Astrocyte (in vitro differentiated cells and primary cell): ENCODE measurements around the gene SCAP. TPM values are rescaled to one million over a fixed set of nuclear protein-coding genes. Genes with fewer than 3 reads are reported as not detected.
"Not testable (repeated sequence)": the region's sequence is repeated elsewhere in the genome, so short reads cannot be mapped to it uniquely, and the experiment has no call there.

ENCODE experiments used
- DNase-seq: peaks from one replicate; pipeline ENCODE4 v3.0.0-alpha.2; 2010; ENCODE audit warnings: low read depth
- FAIRE-seq: peaks from 2 replicates; lab custom pipeline; 2011; peaks lifted over from hg19 to GRCh38; lab: Jason Lieb, UNC
- H2AFZ ChIP-seq: 2 replicates; pipeline ENCODE4 v1.6.0; 2012; ENCODE audit warnings: low read depth, low read length, inconsistent platforms
- H3K27ac ChIP-seq: 2 replicates; pipeline ENCODE4 v1.5.1; 2011; ENCODE audit warnings: low read depth, low read length, inconsistent platforms
- H3K27me3 ChIP-seq: 2 replicates; pipeline ENCODE4 v1.6.0; 2011; ENCODE audit warnings: low read length, inconsistent platforms; ENCODE audit not compliant: insufficient read depth
- H3K36me3 ChIP-seq: 2 replicates; pipeline ENCODE4 v1.5.1; 2011; ENCODE audit warnings: low read length, inconsistent platforms; ENCODE audit not compliant: insufficient read depth
- H3K4me1 ChIP-seq: 2 replicates; pipeline ENCODE4 v1.5.1; 2011; ENCODE audit warnings: low read length, inconsistent platforms; ENCODE audit not compliant: insufficient read depth
- H3K4me2 ChIP-seq: 2 replicates; pipeline ENCODE4 v1.6.0; 2012; ENCODE audit warnings: low read length, inconsistent platforms
- H3K4me3 ChIP-seq: 2 replicates; pipeline ENCODE4 v1.5.1; 2011; ENCODE audit warnings: low read depth, mild to moderate bottlenecking, low read length, inconsistent platforms; ENCODE audit not compliant: insufficient read depth
- H3K79me2 ChIP-seq: 2 replicates; pipeline ENCODE4 v1.6.0; 2012; ENCODE audit warnings: mild to moderate bottlenecking, low read length, inconsistent platforms; ENCODE audit not compliant: insufficient read depth
- H3K9ac ChIP-seq: 2 replicates; pipeline ENCODE4 v1.6.0; 2012; ENCODE audit warnings: mild to moderate bottlenecking, low read length, inconsistent platforms
- H3K9me3 ChIP-seq: 2 replicates; pipeline ENCODE4 v1.5.1; 2012; ENCODE audit warnings: low read depth, mild to moderate bottlenecking, low read length, inconsistent platforms; ENCODE audit not compliant: insufficient read depth
- H4K20me1 ChIP-seq: 2 replicates; pipeline ENCODE4 v1.6.0; 2012; ENCODE audit warnings: low read length, inconsistent platforms; ENCODE audit not compliant: insufficient read depth
- H3K27ac Mint-ChIP-seq: one replicate; pipeline ENCODE4 v1.8.0; 2021; ENCODE audit warnings: mild to moderate bottlenecking, mixed read lengths; ENCODE audit not compliant: unreplicated experiment
- H3K27me3 Mint-ChIP-seq: one replicate; pipeline ENCODE4 v1.8.0; 2021; ENCODE audit warnings: low read depth, mixed read lengths; ENCODE audit not compliant: unreplicated experiment
- H3K36me3 Mint-ChIP-seq: one replicate; pipeline ENCODE4 v1.8.0; 2021; ENCODE audit warnings: low read depth, mixed read lengths; ENCODE audit not compliant: unreplicated experiment
- H3K4me1 Mint-ChIP-seq: one replicate; pipeline ENCODE4 v1.8.0; 2021; ENCODE audit warnings: low read depth, mixed read lengths; ENCODE audit not compliant: unreplicated experiment
- H3K4me3 Mint-ChIP-seq: one replicate; pipeline ENCODE4 v1.8.0; 2021; ENCODE audit warnings: mild to moderate bottlenecking, moderate library complexity, mixed read lengths; ENCODE audit not compliant: unreplicated experiment
- H3K9me3 Mint-ChIP-seq: one replicate; pipeline ENCODE4 v1.8.0; 2021; ENCODE audit warnings: mild to moderate bottlenecking, mixed read lengths; ENCODE audit not compliant: unreplicated experiment
- CTCF ChIP-seq: IDR thresholded peaks from 2 replicates; pipeline ENCODE4 v1.5.1; 2011; ENCODE audit warnings: low read depth, mild to moderate bottlenecking, inconsistent platforms, low read length, moderate library complexity; ENCODE audit not compliant: insufficient read depth
- EZH2 ChIP-seq: IDR thresholded peaks from 2 replicates; pipeline ENCODE4 v1.6.1; 2012; ENCODE audit warnings: mild to moderate bottlenecking, low read length, inconsistent platforms; ENCODE audit not compliant: insufficient read depth
- total RNA-seq: library from RNA; stranded (reverse); gene quantifications from 2 replicates; pipeline ENCODE4 v1.2.1, GENCODE V29; 2021

Gene SCAP
- total RNA-seq, 1 donor from 2014 or later, result 47.9 TPM

- Histone ChIP-seq H3K4me1 (no peaks in the 10 kb centered on the region), H3K79me2 (no peaks in the 10 kb centered on the region), H3K9me3 (no peaks in the 10 kb centered on the region), H3K4me3 (no peak overlapping the region), H3K4me2 (no peak overlapping the region), H3K36me3 (no peaks in the 10 kb centered on the region), H3K27me3 (no peaks in the 10 kb centered on the region), H3K27ac (no peak overlapping the region), H3K9ac (no peak overlapping the region), H4K20me1 (no peaks in the 10 kb centered on the region), H2AFZ (no peak overlapping the region)
- no peak overlapping the region for H3K27ac Mint-ChIP-seq
- H3K4me1 Mint-ChIP-seq, result no peaks in the 10 kb centered on the region
- FAIRE-seq, result no peak
- peaks cover 5% of the 10 kb centered on the region for H3K36me3 Mint-ChIP-seq
- no peak for TF ChIP-seq CTCF
- TF ChIP-seq EZH2, result no peak
- no peaks in the 10 kb centered on the region for H3K9me3 Mint-ChIP-seq
- DNase-seq, result no peak
- H3K4me3 Mint-ChIP-seq, result no peak overlapping the region
- H3K27me3 Mint-ChIP-seq, result no peaks in the 10 kb centered on the region
Measured at GRCh38 chr3:47487265-47487664, 11.5 kb upstream of the SCAP start.

- DNase-seq (no peak), FAIRE-seq (no peak)
- no peaks in the 10 kb centered on the region for H4K20me1 ChIP-seq
- TF ChIP-seq EZH2, result no peak
- TF ChIP-seq CTCF, result no peak
- no peaks in the 10 kb centered on the region for H3K4me1 ChIP-seq
- no peak overlapping the region for H2AFZ ChIP-seq
- H3K27ac ChIP-seq, result no peak overlapping the region
- H3K9ac ChIP-seq, result no peak overlapping the region
- H3K4me2 ChIP-seq, result no peak overlapping the region
- H3K9me3 Mint-ChIP-seq, result no peaks in the 10 kb centered on the region
- no peaks in the 10 kb centered on the region for H3K79me2 ChIP-seq
- no peak overlapping the region for H3K4me3 Mint-ChIP-seq
- H3K4me1 Mint-ChIP-seq, result no peaks in the 10 kb centered on the region
- H3K4me3 ChIP-seq, result no peak overlapping the region
- H3K36me3 Mint-ChIP-seq, result peaks cover 5% of the 10 kb centered on the region
- H3K36me3 ChIP-seq, result no peaks in the 10 kb centered on the region
- H3K9me3 ChIP-seq, result no peaks in the 10 kb centered on the region
- H3K27me3 ChIP-seq, result no peaks in the 10 kb centered on the region
- no peaks in the 10 kb centered on the region for H3K27me3 Mint-ChIP-seq
- no peak overlapping the region for H3K27ac Mint-ChIP-seq
Measured at GRCh38 chr3:47485812-47486211, 10.1 kb upstream of the SCAP start.

- no peak for FAIRE-seq
Measured at GRCh38 chr3:47482366-47482765, 6.6 kb upstream of the SCAP start.

GRCh38 chr3:47481763-47482162, 6.0 kb upstream of the SCAP start:
- not testable (repeated sequence) for FAIRE-seq, H3K36me3 ChIP-seq, H3K4me1 Mint-ChIP-seq, H3K27me3 ChIP-seq, H3K27ac Mint-ChIP-seq, H3K9ac ChIP-seq, H3K9me3 Mint-ChIP-seq, H4K20me1 ChIP-seq, H3K36me3 Mint-ChIP-seq, H3K27ac ChIP-seq, H3K4me3 Mint-ChIP-seq, H3K79me2 ChIP-seq, H2AFZ ChIP-seq, DNase-seq, H3K4me3 ChIP-seq, H3K4me2 ChIP-seq, H3K9me3 ChIP-seq, H3K27me3 Mint-ChIP-seq, H3K4me1 ChIP-seq

More at GRCh38 chr3:47482366-47482765, 6.6 kb upstream of the SCAP start:
- Histone ChIP-seq H3K79me2 (no peaks in the 10 kb centered on the region), H2AFZ (no peak overlapping the region), H3K9ac (no peak overlapping the region), H3K27ac (no peak overlapping the region), H3K4me3 (no peak overlapping the region), H3K4me2 (no peak overlapping the region), H3K4me1 (no peaks in the 10 kb centered on the region), H3K36me3 (no peaks in the 10 kb centered on the region), H3K27me3 (no peaks in the 10 kb centered on the region), H4K20me1 (no peaks in the 10 kb centered on the region), H3K9me3 (no peaks in the 10 kb centered on the region)
- H3K4me3 Mint-ChIP-seq, result no peak overlapping the region
- H3K27me3 Mint-ChIP-seq, result no peaks in the 10 kb centered on the region
- H3K36me3 Mint-ChIP-seq, result peaks cover 3% of the 10 kb centered on the region
- TF ChIP-seq CTCF (no peak), EZH2 (no peak)
- no peak overlapping the region for H3K27ac Mint-ChIP-seq
- H3K9me3 Mint-ChIP-seq, result no peaks in the 10 kb centered on the region
- no peaks in the 10 kb centered on the region for H3K4me1 Mint-ChIP-seq
- DNase-seq, result no peak
